ENCODE measurements around the gene NPLOC4.

The NPLOC4 gene

GRCh38 chr17:81515530-81516041 lies 121.3 kb downstream of the NPLOC4 start:
- DNase-seq, result no peak

- DNase-seq, result peak; percentile 49 to 62
Measured at GRCh38 chr17:81514739-81515529, 122.0 kb downstream of the NPLOC4 start.

GRCh38 chr17:81514489-81514738 lies 122.5 kb downstream of the NPLOC4 start:
- DNase-seq, result no peak

DNA sequence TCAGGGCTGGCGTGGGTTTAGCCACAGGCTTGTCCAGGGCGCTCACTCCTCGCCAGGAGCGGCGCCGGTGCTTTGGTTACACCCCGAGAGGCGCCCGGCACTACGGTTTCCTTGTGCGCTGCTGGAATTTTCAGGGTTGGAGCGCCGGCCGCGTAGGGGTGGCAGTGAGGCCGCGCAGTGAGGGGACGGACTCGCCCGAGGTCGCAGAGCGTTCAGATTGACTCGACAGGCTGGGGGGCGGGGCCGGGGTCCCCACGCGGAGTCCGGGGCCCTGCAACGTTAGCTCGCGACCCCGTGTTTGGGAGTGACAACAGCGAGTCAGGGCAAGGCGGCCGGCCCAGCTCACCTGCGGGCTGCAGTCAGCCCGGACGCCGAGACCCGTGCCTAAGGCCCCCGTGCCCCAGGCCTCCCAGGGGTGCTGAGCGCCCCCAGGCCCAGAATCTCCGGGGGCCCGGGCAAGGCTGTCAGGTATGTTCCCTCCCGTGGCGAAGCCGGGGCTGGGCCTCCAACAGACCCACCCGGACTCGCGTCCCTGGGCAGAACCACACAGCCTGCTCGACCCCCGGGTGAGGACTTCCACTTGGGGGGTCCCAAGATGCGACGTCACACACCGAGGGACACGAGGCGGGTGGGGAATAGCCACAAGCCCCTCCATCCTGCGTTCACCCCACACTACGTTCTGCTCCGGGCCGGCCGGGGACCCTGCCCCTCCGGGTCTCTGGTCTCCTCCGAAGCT lies 123.0 kb downstream of the NPLOC4 start:
- DNase-seq, result peak in 1 of 2 experiments; percentile 58

DNA sequence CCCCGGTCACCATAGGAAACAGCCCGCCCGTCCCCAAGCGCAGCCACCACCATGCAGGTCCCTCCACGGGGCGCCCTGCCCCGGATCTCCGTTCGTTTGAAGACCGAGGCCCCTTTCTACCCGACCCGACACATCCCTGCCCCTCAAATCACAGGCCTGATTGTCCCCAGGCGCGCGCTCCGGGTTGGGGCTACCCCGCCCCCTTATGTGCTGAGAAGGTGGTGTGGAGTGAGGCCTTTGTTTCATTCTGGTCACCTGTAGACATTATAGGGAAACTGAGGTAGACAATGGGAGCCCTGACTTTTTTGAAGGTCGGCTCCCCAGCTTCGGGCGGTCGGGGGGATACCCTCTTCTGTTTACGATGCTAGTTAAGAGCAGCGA lies 123.5 kb downstream of the NPLOC4 start:
- peak in 1 of 2 experiments; percentile 58 for DNase-seq

DNA sequence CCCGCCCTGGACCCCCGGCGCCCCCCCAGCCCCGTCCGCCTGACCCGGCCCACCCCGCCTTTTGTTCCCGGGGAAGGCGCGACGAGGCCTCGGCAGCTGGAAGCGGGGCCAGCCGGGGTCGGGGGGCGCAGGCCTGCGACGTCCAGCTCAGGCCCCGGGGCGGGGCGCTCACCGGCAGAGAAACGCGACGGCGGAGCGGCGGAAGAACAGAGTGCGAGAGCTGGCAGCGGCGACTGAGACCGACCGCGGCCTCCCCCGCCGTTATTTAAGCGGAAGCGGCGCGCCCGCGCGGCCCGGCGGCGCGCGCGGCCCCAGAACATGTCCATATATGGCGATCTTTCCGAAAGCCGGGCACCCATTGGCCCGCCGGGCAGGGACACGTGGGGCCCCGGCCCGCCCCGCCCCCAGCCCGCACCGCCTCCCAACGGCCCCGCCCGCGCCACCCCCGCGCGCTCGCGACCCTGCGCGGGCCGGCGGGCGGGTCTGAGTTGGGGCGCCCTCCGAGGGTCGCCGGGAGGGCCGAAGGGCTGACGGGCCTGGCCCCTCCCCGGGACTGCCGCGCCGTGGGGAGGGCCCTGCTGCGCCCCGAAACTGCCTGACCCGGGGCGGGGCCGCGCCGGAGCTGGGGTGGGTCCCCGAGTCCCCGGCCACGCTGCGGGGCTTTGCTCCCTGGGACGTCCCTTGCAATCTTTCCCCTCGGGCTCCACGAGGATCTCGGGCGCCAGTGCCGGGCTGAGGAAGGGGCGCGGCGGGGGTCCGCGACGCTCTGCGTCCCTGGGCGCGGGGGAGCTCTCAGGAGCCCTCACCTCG lies 124.1 kb downstream of the NPLOC4 start, which contains the start of gene ACTG1:
ACTG1 (minus strand) TSS at position 238 of the 810 bp plus-strand sequence. CDS start 445 bp downstream, outside the sequence.
- peak; percentile 92 to 95 for DNase-seq

DNA sequence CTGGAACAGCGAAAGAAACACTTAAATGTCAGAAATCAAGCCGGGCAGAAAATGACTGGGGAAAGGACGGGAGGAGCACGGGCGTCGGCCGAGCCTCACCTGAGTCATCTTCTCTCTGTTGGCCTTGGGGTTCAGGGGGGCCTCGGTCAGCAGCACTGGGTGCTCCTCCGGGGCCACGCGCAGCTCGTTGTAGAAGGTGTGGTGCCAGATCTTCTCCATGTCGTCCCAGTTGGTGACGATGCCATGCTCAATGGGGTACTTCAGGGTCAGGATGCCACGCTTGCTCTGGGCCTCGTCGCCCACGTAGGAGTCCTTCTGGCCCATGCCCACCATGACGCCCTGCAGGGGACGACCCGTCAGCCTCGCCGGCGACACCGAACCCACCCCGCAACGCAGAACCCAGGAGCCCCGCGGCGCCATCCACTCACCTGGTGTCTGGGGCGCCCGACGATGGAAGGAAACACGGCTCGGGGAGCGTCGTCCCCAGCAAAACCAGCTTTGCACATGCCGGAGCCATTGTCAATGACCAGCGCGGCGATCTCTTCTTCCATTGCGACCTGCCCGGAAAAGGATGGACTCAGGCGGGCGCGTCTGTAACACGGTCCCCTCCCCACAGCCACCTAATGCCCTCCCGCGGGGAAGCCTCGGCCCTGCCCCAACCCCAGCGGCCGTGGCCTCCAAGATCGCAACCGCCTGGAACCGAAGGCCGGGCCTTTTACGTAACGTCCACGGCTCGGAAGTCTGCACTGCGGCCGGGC lies 124.9 kb downstream of the NPLOC4 start:
- peak in 1 of 2 experiments; percentile 42 for DNase-seq

DNA sequence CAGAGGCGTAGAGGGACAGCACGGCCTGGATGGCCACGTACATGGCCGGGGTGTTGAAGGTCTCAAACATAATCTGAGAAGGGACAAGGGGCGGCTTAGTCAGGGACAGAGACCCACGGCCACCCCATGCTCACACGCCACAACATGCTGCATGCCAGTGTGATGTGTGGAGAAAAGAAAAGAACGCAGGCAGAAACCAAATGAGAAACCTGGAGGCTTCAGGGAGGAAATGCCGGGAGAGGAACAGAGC lies 125.4 kb downstream of the NPLOC4 start:
- no peak for DNase-seq

- no peak for DNase-seq
Measured at GRCh38 chr17:81510785-81511553, 125.9 kb downstream of the NPLOC4 start.

DNA sequence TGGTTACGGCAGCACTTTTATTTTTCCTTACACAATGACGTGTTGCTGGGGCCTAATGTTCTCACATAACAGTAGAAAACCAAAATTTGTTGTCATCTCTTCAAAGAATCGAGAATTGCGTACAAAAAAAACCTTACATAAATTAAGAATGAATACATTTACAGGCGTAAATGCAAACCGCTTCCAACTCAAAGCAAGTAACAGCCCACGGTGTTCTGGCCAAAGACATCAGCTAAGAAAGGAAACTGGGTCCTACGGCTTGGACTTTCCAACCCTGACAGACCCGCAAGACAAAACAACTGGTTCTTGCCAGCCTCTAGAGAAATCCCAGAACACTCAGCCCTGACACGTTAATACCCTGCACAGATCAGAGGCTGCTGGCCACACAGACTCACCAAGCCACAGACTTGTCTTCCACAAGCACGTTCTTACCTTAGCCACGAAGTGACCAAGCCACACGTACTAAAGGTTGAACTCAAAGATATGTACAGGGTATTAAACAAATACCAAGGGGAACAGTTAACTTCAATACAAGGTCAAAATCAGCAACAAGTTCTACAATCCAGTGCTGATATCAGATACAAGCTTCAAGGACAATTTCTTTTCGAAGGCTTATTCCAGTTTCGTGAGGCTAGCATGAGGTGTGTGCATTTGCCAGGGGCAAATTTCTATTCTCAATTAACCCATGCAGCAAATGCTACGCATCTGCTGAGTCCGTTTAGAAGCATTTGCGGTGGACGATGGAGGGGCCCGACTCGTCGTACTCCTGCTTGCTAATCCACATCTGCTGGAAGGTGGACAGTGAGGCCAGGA lies 126.7 kb downstream of the NPLOC4 start:
- DNase-seq, result no peak

DNA sequence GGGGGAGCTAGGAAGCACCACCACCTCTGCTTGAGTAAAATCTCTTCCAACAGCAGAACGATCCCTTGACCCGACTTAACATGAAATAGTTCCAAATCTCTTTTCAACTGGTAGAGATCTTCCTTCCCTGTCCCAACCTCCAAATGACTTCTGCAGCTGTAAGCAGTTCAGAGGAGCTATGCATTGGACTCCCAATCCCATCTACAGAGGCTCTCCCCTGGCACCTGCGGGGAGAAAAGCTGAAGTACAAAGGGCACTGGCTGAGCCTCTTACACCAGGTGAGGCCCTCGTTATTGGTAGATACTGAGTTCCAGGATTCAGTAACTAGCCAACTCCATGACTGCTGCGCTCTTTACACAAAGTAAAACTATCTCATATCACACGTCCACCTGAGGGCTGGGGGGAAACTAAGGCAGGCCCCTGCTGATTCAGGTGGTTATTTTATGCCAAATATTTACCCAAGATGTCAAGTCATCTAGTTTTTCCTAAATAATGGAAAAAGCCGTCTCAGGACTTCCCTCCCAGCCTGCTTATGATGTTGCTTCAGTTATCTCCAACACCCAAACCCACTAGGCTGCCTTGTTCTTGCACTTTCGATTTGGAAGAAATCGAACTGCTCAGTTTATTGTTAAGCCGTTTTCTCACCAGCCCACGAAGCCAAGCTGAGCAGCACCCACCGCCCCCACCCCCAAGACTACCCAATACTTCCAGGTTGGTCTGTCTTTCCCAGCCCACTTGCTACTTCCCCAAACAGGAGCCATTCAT lies 127.5 kb downstream of the NPLOC4 start:
- DNase-seq, result peak; percentile 39 to 58

DNA sequence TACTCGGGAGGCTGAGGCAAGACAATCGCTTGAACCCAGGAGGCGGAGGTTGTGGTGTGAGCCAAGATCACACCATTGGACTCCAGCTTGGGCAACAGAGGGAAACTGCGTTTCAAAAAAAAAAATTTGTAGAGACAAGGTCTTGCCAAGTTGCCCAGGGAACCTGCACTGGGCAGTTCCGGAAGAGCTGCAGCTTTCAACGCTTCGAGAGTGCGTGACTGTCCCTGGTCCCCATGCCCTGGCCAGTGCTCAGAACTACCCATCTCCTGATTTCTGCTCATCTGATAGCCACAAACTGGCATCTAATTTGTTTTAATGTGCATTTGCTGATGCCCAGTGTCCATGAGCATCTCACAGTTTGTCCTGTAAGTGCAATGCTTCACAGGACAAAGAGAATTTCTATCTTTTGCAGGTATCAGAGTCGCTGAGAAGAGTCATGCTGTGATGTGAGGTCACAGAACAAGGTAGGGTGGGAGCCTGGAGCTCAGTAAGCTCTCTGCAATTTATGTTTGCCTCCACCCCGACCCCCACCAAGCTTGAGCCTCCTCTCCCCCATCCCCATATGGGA lies 128.2 kb downstream of the NPLOC4 start:
- DNase-seq, result peak in 1 of 2 experiments; percentile 13
